H9 (cell line): ENCODE data around the gene TNFSF9. TPM values are rescaled to one million over a fixed set of nuclear protein-coding genes. Genes with fewer than 3 reads are reported as not detected.

ENCODE experiments used
- DNase-seq: peaks from one replicate; pipeline ENCODE4 v3.0.0-alpha.2; 2017
- H2AFZ ChIP-seq: one replicate; pipeline ENCODE4 v1.6.1; 2013; ENCODE audit warnings: mild to moderate bottlenecking, low read length, control low read depth, moderate library complexity
- H2AK5ac ChIP-seq: 2 replicates; pipeline ENCODE4 v1.6.1; 2013; ENCODE audit warnings: low read length, control low read depth, mixed read lengths; ENCODE audit not compliant: insufficient read length
- H2BK120ac ChIP-seq: one replicate; pipeline ENCODE4 v1.6.1; 2013; ENCODE audit warnings: low read depth, mild to moderate bottlenecking, low read length, control low read depth, inconsistent platforms; ENCODE audit not compliant: poor library complexity, severe bottlenecking
- H2BK12ac ChIP-seq: 2 replicates; pipeline ENCODE4 v1.6.1; 2013; ENCODE audit warnings: low read length, control low read depth, mixed read lengths, low read depth; ENCODE audit not compliant: insufficient read length
- H2BK15ac ChIP-seq: 2 replicates; pipeline ENCODE4 v1.6.1; 2013; ENCODE audit warnings: low read depth, low read length, control low read depth
- H2BK20ac ChIP-seq: one replicate; pipeline ENCODE4 v1.6.1; 2013; ENCODE audit warnings: low read depth, mild to moderate bottlenecking, low read length, control low read depth, inconsistent platforms; ENCODE audit not compliant: poor library complexity, severe bottlenecking
- H2BK5ac ChIP-seq: 2 replicates; pipeline ENCODE4 v1.6.1; 2013; ENCODE audit warnings: low read length, control low read depth, mixed read lengths; ENCODE audit not compliant: insufficient read length
- H3K14ac ChIP-seq: 2 replicates; pipeline ENCODE4 v1.6.1; 2013; ENCODE audit warnings: low read length, control low read depth; ENCODE audit not compliant: insufficient read depth
- H3K18ac ChIP-seq: 2 replicates; pipeline ENCODE4 v1.6.1; 2013; ENCODE audit warnings: low read depth, mild to moderate bottlenecking, mixed read lengths, low read length, control low read depth; ENCODE audit not compliant: insufficient read length
- H3K23ac ChIP-seq: 2 replicates; pipeline ENCODE4 v1.6.1; 2013; ENCODE audit warnings: low read length, control low read depth, mixed read lengths, low read depth; ENCODE audit not compliant: insufficient read length
- H3K23me2 ChIP-seq: 2 replicates; pipeline ENCODE4 v1.6.1; 2013; ENCODE audit warnings: low read depth, mild to moderate bottlenecking, mixed read lengths, low read length, control low read depth; ENCODE audit not compliant: insufficient read length, poor library complexity, severe bottlenecking
- H3K27ac ChIP-seq: 2 replicates; pipeline ENCODE4 v1.5.1; 2013; ENCODE audit warnings: low read length, control low read depth, mixed read lengths, low read depth; ENCODE audit not compliant: insufficient read length
- H3K27me3 ChIP-seq: 2 replicates; pipeline ENCODE4 v1.6.1; 2013; ENCODE audit warnings: low read length, control low read depth, inconsistent platforms; ENCODE audit not compliant: insufficient read depth
- H3K4ac ChIP-seq: 2 replicates; pipeline ENCODE4 v1.6.1; 2013; ENCODE audit warnings: low read depth, mild to moderate bottlenecking, control low read depth, inconsistent platforms, low read length, moderate library complexity
- H3K4me1 ChIP-seq: 2 replicates; pipeline ENCODE4 v1.6.1; 2013; ENCODE audit warnings: low read length, control low read depth, inconsistent platforms; ENCODE audit not compliant: insufficient read depth
- H3K4me2 ChIP-seq: 2 replicates; pipeline ENCODE4 v1.6.1; 2013; ENCODE audit warnings: low read length, control low read depth, mixed read lengths; ENCODE audit not compliant: insufficient read length, insufficient read depth
- H3K56ac ChIP-seq: 2 replicates; pipeline ENCODE4 v1.6.1; 2013; ENCODE audit warnings: low read depth, mild to moderate bottlenecking, mixed read lengths, low read length, control low read depth; ENCODE audit not compliant: insufficient read length
- H3K79me1 ChIP-seq: 2 replicates; pipeline ENCODE4 v1.6.1; 2013; ENCODE audit warnings: low read depth, mild to moderate bottlenecking, moderate library complexity, low read length, control low read depth, inconsistent platforms; ENCODE audit not compliant: insufficient read depth, poor library complexity, severe bottlenecking
- H3K79me2 ChIP-seq: 2 replicates; pipeline ENCODE4 v1.6.1; 2013; ENCODE audit warnings: low read length, control low read depth, inconsistent platforms; ENCODE audit not compliant: insufficient read depth
- H3K9ac ChIP-seq: 2 replicates; pipeline ENCODE4 v1.6.1; 2013; ENCODE audit warnings: low read length, control low read depth, mixed read lengths; ENCODE audit not compliant: insufficient read length; ENCODE audit errors: extremely low read depth
- H3K9me3 ChIP-seq: one replicate; pipeline ENCODE4 v1.6.1; 2013; ENCODE audit warnings: low read depth, low read length, inconsistent platforms; ENCODE audit not compliant: control insufficient read depth
- H3T11ph ChIP-seq: one replicate; pipeline ENCODE4 v1.6.1; 2013; ENCODE audit warnings: mild to moderate bottlenecking, low read length, control low read depth, inconsistent platforms
- H4K20me1 ChIP-seq: one replicate; pipeline ENCODE4 v1.6.1; 2013; ENCODE audit not compliant: control insufficient read depth, insufficient read length, insufficient read depth
- H4K5ac ChIP-seq: 2 replicates; pipeline ENCODE4 v1.6.1; 2013; ENCODE audit warnings: low read depth, mild to moderate bottlenecking, mixed read lengths, low read length, control low read depth; ENCODE audit not compliant: insufficient read length
- H4K8ac ChIP-seq: replicated peaks from 2 replicates; pipeline ENCODE4 v1.6.1; 2013; ENCODE audit warnings: low read length, control low read depth, mixed read lengths, low read depth; ENCODE audit not compliant: insufficient read length
- H4K91ac ChIP-seq: 2 replicates; pipeline ENCODE4 v1.6.1; 2013; ENCODE audit warnings: low read depth, mild to moderate bottlenecking, moderate library complexity, mixed read lengths, low read length, control low read depth; ENCODE audit not compliant: insufficient read length
- H3K27ac Mint-ChIP-seq, 3 experiments: 2 replicates in 2 of 3; 3 replicates in 1 of 3; pipeline ENCODE4 v1.8.0; 2020 to 2021; ENCODE audit warnings: mixed read lengths in 3 of 3, mild to moderate bottlenecking in 1 of 3, moderate library complexity in 1 of 3
- H3K27me3 Mint-ChIP-seq: 2 replicates; pipeline ENCODE4 v1.8.0; 2021; ENCODE audit warnings: low read depth, mild to moderate bottlenecking, moderate library complexity, mixed read lengths
- H3K36me3 Mint-ChIP-seq, 3 experiments: 2 replicates in 2 of 3; 3 replicates in 1 of 3; pipeline ENCODE4 v1.8.0; 2020 to 2021; ENCODE audit warnings: low read depth in 3 of 3, mixed read lengths in 3 of 3; ENCODE audit not compliant: insufficient read depth in 1 of 3
- H3K4me1 Mint-ChIP-seq, 2 experiments: 2 replicates each; pipeline ENCODE4 v1.8.0; 2020; ENCODE audit warnings: mixed read lengths in 2 of 2
- H3K4me3 Mint-ChIP-seq, 2 experiments: 2 replicates in 1 of 2; 3 replicates in 1 of 2; pipeline ENCODE4 v1.8.0; 2020 to 2021; ENCODE audit warnings: mild to moderate bottlenecking in 2 of 2, mixed read lengths in 2 of 2, moderate library complexity in 1 of 2
- H3K9me3 Mint-ChIP-seq, 2 experiments: 2 replicates in 1 of 2; 3 replicates in 1 of 2; pipeline ENCODE4 v1.8.0; 2020; ENCODE audit warnings: mild to moderate bottlenecking in 2 of 2, mixed read lengths in 2 of 2, moderate library complexity in 1 of 2
- WGBS: extraction: QIAGEN DNeasy Blood & Tissue Kit; methylation state at CpG from one replicate; pipeline ENCODE4 v1.1.7; 2013; ENCODE audit warnings: missing lambda C conversion rate, low lambda C conversion rate, mixed read lengths; ENCODE audit not compliant: insufficient read length; ENCODE audit errors: extremely low coverage; 5-methylcytosine and 5-hydroxymethylcytosine counted together
- long read RNA-seq: library from polyadenylated mRNA; unstranded; transcript quantifications from one replicate; pipeline ENCODE4 v2.0.0, GENCODE V29; 2020
- total RNA-seq: library from RNA; stranded (reverse); gene quantifications from 2 replicates; pipeline ENCODE4 v1.2.1, GENCODE V29; 2021
- TF ChIP-seq, protein P1 (sequence below): fragments of 200-600 bp; sonication (generic); conservative IDR thresholded peaks from 3 replicates; pipeline ENCODE4 v1.8.0; 2021; ENCODE audit warnings: antibody characterized with exemption, mild to moderate bottlenecking

The TNFSF9 gene, protein sequence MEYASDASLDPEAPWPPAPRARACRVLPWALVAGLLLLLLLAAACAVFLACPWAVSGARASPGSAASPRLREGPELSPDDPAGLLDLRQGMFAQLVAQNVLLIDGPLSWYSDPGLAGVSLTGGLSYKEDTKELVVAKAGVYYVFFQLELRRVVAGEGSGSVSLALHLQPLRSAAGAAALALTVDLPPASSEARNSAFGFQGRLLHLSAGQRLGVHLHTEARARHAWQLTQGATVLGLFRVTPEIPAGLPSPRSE
- 1.9 and 2.1 TPM in 2 replicates for total RNA-seq
- long read RNA-seq: 0 reads

DNA sequence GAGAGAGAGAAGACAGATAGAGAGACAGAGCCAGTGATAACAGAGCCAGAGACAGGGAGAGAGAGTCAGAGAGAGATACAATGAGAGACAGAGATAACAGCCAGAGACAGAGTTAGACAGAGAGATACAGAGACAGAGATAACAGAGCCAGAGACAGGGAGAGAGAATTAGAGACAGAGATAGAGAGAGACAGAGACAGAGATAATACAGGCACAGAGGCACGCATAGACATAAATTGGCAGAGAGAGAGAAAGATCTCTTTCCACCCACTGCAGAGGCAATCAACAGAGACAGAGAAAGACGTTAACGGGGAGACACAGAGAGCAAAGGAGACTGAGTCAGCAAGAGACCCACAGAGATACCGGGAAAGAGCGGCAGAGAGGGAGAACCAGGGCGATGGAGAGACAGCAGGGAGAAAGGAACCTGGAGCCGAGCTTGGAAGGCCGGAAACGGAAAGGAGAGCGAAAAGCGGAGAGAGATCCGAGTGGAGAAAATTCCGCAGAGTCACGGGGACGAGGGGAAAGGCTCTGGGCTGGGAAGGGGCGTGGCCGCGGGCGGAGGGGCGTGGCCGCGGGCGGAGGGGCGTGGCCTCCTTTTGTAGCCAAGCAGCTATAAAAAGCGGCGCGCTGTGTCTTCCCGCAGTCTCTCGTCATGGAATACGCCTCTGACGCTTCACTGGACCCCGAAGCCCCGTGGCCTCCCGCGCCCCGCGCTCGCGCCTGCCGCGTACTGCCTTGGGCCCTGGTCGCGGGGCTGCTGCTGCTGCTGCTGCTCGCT lies at the start of gene TNFSF9:
Gene TNFSF9, plus strand, starts transcription at position 641 of the 777 bp plus-strand sequence. Its CDS starts 11 bp downstream, at position 652.
- Histone ChIP-seq H2BK15ac (no peak within 1 kb of the TSS), H4K20me1 (no peaks in the 10 kb centered on the region), H3K56ac (no peak within 1 kb of the TSS), H3K14ac (peak within 1 kb of the TSS; percentile 79), H3K27me3 (peaks cover 13% of the 10 kb centered on the region; the same call in 1 of the 2 replicates), H2BK120ac (no peak within 1 kb of the TSS), H3K79me2 (no peaks in the 10 kb centered on the region), H2AK5ac (no peak within 1 kb of the TSS), H3K18ac (peak within 1 kb of the TSS; percentile 27), H3K4ac (no peak within 1 kb of the TSS), H2BK5ac (no peak within 1 kb of the TSS), H3K27ac (peak within 1 kb of the TSS; percentile 65), H3K23ac (no peak within 1 kb of the TSS), H3K4me2 (peak within 1 kb of the TSS; percentile 81), H3K79me1 (no peaks in the 10 kb centered on the region), H3K23me2 (peaks cover 22% of the 10 kb centered on the region), H2AFZ (peak within 1 kb of the TSS; percentile 90), H4K91ac (no peak within 1 kb of the TSS), H2BK12ac (no peak within 1 kb of the TSS), H2BK20ac (no peak within 1 kb of the TSS), H4K8ac (no peak within 1 kb of the TSS), H3K9ac (peak within 1 kb of the TSS; percentile 51), H4K5ac (no peak within 1 kb of the TSS), H3K4me1 (peaks cover 6% of the 10 kb centered on the region; the same call in 1 of the 2 replicates), H3K9me3 (no peaks in the 10 kb centered on the region), H3T11ph (no peak within 1 kb of the TSS)
- TF ChIP-seq, protein P1, sequence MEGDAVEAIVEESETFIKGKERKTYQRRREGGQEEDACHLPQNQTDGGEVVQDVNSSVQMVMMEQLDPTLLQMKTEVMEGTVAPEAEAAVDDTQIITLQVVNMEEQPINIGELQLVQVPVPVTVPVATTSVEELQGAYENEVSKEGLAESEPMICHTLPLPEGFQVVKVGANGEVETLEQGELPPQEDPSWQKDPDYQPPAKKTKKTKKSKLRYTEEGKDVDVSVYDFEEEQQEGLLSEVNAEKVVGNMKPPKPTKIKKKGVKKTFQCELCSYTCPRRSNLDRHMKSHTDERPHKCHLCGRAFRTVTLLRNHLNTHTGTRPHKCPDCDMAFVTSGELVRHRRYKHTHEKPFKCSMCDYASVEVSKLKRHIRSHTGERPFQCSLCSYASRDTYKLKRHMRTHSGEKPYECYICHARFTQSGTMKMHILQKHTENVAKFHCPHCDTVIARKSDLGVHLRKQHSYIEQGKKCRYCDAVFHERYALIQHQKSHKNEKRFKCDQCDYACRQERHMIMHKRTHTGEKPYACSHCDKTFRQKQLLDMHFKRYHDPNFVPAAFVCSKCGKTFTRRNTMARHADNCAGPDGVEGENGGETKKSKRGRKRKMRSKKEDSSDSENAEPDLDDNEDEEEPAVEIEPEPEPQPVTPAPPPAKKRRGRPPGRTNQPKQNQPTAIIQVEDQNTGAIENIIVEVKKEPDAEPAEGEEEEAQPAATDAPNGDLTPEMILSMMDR: no peak
- Mint-ChIP-seq H3K36me3 (peaks cover 0 to 1% (median under 1%) of the 10 kb centered on the region in 3 experiments; a peak in 1 of 7 replicates), H3K4me1 (peaks cover 32 to 38% of the 10 kb centered on the region in 2 experiments), H3K27me3 (peaks cover 66% of the 10 kb centered on the region), H3K9me3 (peaks cover 0 to 6% of the 10 kb centered on the region in 2 experiments; a peak in 3 of 5 replicates), H3K4me3 (peak within 1 kb of the TSS; percentile 70 to 78), H3K27ac (peak within 1 kb of the TSS in 2 of 3 experiments; percentile 7 to 89; a peak in 1 of 7 replicates)
- WGBS: no CpG with 5 or more reads among the region's 44 CpGs
- peak; percentile 92 for DNase-seq
